Subcutaneous adipose tissue (tissue), 4 donors: Measurements from ENCODE around the gene EGLN1. TPM values are rescaled to one million over a fixed set of nuclear protein-coding genes. Genes with fewer than 3 reads are reported as not detected.

Experiments used
- CTCF ChIP-seq: fragments of 450-650 bp; IDR thresholded peaks from one replicate; pipeline ENCODE4 v1.5.1; 2016; ENCODE audit warnings: low read depth, mild to moderate bottlenecking, control low read depth, antibody characterized with exemption, moderate library complexity
- total RNA-seq, 4 donors: library from RNA; depleted of rRNA; stranded (reverse); fragments of >200 nt; gene quantifications; one replicate each; pipeline ENCODE4 v1.1.0, GENCODE V29; 2016

The EGLN1 gene
- total RNA-seq, 4 donors from 2014 or later = 30.9 to 50.2 (median 46.5) TPM

- TF ChIP-seq CTCF = no peak
Observed at GRCh38 chr1:231363624-231364023, 58.5 kb downstream of the EGLN1 start.

GRCh38 chr1:231362325-231362724, 59.8 kb downstream of the EGLN1 start:
- TF ChIP-seq CTCF = no peak

GRCh38 chr1:231359113-231359512, 63.0 kb downstream of the EGLN1 start:
- TF ChIP-seq CTCF = no peak

GRCh38 chr1:231357831-231358354, 64.2 kb downstream of the EGLN1 start:
- no peak for TF ChIP-seq CTCF

- no peak for TF ChIP-seq CTCF
Observed at GRCh38 chr1:231357187-231357772, 64.8 kb downstream of the EGLN1 start.

GRCh38 chr1:231355171-231355570, 66.9 kb downstream of the EGLN1 start:
- no peak for TF ChIP-seq CTCF

- no peak for TF ChIP-seq CTCF
Observed at GRCh38 chr1:231354330-231355020, 67.6 kb downstream of the EGLN1 start.
